GM03348 (cell line): ENCODE results near the gene FASTKD3.

ENCODE experiments used
- DNase-seq: peaks from one replicate; pipeline ENCODE4 v3.0.0; 2012; ENCODE audit warnings: low spot score

FASTKD3 gene

DNA sequence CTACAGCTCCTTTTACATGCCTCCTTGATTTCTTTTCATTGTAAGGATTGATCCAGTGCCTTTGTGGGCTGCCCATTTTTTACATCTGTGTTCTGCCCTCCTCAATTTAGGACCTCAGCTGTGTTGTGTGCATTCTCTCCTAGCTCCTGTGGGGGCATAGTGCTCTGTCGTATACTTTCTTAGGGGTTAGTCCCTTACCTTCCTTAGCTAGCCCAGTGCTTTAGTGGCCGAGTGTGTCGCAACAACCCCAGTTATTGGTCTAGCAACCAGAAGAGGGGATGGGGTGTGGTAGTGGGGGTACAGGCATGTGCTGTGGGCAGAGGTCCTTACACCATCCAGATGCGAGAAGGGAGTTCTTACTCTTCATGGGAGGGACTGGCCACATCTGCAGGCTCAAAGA is 12.3 kb upstream of the FASTKD3 start:
- DNase-seq, result no peak

DNA sequence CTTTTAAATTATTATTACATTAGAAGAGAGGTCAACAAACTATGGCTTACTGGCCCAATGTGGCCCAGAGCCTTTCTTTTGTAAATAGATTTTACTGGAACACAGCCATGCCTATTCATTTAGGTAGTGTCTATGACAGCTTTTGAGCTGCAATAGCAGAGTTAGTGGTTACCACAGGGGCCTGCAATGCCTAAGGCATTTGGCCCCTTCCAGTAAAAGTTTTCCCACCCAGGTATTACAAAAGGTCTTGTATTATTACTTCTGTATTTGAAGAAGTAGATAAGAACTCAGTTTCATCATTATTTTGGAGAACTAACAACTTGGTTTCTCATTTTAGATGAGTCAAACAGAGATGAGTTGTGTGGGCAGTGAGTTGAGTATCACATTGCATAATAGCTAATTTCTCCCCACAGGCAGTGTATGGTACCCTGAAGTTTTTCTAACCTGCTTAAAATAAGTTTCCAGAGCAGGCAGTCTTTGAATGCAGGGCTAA is 9.6 kb upstream of the FASTKD3 start:
- DNase-seq, result peak; percentile 48

DNA sequence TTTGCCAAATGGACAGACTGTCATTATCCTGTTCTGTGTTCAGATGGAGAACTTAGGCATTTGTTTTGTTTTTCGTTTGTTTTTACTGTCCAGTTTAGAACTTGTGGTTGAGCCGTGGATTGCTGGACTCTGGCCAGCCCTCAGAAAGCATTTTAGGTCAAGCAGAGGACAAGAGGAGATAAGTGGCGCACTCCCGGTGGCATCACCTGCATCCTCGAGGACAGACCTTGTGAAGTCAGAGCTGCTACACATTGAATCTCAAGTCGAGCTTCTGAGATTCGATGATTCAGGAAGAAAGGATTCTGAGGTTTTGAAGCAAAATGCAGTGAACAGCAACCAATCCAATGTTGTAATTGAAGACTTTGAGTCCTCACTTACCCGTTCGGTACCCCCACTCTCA is 9.0 kb upstream of the FASTKD3 start:
- no peak for DNase-seq

DNA sequence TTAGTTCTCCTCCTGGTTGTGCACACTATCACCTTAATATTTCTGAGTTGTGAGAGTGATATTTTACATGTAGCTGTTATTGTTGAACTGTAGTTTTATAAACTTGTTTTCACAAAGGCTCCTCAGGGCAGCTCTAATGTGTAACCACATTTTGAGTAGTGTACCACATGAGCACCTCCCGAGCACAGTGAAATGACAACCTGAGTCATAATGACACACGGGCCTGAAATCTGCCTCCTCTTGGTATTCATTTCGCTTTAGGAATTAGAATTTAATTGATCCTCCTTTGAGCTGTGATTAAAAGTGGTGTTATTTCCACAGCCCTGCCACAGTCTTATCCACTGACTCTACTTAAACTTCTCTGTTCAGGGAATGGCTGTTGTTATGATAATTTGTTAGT is 8.0 kb upstream of the FASTKD3 start:
- peak; percentile 35 for DNase-seq

DNA sequence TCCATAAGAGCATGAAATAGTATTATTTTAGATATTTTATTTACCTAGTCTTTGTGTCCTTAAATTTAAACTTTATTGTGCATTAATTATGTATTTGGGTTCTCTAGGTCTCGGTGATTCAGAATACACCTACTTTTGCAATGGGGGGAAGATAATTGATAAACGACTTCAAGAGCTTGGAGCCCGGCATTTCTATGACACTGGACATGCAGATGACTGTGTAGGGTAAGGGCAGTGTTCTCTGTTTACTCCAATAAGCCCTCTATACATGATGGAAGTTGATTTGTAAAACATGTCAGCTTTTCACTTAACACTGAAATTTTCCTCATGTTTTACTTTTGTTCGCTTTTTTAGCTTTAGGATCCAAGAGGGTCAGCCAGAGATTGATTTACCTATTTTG is 6.3 kb upstream of the FASTKD3 start:
- no peak for DNase-seq

DNA sequence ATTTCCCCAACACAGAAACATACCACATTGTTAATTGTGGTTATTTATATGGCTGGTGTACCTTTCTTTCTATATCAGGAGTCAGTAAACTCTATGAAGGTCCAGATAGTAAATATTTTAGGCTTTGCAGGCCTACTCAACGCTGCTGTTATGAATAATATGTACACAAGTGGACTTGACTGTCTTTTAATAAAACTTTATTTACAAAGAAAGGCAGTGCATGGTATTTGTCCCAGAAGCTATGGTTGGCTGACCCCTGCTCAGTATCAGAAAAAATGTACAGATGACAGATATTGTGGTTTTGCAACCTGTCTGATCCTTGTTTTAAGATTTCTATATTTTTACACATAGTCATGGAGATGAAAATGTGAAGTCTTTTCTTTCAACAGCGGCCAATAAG is 5.8 kb upstream of the FASTKD3 start:
- DNase-seq, result no peak

DNA sequence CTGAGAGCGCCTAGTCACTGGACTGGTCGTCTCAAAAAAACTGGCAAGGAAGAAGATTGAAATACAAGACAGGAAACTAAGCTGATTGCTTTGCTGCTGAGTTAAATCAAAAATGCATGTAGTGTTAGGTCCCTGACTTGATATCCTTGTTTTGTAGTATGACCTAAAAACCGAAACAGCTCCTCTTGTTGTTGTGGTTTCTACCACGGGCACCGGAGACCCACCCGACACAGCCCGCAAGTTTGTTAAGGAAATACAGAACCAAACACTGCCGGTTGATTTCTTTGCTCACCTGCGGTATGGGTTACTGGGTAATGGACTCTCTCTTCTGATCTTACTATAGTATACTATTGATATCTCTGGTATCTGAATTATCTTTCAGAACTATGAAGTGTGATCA is 4.4 kb upstream of the FASTKD3 start:
- no peak for DNase-seq

DNA sequence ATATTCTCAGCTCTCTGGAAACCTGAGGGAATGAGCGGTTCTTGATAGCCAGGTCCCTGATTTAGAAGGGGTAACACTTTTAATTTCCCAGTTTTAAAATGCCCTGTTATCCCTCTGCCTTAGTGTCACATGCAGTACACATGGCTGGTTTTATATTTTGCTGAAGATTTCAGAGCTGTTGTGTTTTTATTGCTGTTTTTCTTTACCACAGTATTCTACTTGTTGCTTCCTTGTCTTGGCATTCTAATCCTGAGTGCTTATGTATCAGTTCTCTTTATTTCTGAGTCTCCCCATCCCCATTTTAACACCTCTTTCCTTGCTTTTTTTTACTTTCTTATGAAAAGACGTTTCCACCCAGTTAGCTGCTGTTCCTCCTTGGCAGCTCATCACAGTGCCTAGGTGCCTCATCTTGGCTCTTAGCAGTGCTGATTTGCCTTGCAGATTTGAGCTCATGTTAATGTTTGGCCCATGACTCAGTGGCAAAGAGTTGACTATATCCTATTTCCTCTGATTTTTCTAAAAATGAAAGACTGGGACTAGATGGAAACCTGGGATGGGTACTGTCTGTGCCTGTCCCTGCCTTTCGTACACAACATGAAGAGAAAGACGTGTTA is 3.8 kb upstream of the FASTKD3 start:
- DNase-seq, result no peak

DNA sequence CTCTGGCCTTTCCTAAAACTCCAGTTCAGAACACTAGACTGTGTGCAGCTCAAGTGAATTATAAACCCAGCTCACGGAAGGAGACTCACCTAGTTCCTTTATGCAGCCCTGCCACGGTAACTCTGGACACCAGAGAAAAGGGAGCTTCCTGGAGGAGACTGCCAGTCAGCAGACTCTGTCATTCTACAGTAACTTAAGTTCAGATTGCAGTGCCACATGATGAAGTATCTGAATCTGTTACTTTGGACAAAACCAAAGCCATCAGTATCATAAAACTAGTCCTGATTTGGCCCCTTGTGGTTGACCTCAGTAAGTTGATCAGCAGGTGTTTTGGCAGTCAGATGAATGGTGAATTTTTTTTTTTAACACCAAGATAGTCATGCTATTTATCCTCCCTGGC is 2.8 kb upstream of the FASTKD3 start:
- no peak for DNase-seq

DNA sequence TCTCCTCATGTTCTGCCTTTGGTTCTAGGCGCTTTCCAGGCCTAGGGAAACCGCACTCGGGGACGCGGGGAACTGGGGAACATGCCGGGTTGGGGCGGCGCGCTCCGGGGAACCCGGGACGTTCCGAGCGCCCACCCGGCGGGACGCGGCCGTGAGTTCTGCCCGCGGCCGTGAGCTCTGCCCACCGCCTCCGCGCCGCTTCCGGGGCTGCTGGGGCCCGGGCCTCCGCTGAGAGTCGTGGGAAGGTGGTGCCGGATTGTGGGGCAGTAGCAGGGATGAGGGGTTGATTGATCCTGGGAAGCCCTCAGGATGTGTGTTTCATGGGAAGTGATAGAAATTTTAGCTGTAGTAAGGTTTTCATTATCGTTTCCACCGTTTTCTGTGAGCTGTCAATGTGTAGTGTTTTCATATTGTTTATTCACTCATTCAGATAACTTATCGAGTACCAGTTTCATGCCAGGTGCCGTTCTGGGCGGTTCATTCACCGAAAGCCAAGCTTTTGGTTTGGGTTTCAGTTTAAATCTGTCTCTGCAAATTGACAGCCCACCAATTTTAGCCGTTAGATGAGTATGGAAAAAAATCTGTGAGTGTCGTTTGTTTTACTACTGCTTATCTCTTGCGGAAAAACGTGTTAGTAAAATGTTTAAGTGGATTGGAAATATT is 774 bp upstream of the FASTKD3 start:
- peak; percentile 65 for DNase-seq

DNA sequence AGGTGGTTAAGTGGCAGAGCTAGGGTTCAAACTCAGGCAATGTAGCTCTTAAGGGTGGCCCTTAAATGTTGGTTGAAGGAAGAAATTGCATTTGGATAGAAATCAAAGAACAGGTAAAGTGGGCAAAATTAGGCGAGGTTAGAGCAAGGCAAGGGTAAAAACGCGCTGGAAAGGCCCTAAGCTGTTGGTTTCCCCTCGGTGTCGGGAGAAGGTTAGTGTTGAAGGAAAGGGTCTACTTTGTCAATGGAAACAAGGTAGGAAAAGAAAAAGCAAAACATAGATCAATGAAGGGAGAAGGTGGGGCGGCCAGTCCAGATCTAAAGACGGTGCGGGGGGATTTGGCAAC is 431 bp downstream of the FASTKD3 start:
- no peak for DNase-seq

DNA sequence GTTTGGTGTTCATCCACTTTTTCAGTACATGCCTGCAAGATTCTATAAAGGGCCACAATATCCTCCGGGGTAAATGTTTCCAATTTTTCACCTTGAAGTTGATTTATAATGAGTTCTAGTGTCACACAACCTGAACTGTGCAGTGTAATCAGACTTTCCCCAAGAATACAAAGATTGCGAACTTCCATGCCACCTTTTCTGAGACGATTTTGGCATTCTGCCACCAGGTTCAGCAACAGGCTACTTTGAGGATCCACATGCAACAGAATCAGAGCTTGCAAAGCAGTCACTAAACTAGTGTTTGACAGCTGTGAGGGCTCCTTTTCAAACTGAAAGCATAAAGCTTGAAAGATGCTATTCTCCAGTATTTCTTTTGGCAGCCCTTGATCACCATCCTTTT is 1.6 kb downstream of the FASTKD3 start:
- DNase-seq, result no peak

DNA sequence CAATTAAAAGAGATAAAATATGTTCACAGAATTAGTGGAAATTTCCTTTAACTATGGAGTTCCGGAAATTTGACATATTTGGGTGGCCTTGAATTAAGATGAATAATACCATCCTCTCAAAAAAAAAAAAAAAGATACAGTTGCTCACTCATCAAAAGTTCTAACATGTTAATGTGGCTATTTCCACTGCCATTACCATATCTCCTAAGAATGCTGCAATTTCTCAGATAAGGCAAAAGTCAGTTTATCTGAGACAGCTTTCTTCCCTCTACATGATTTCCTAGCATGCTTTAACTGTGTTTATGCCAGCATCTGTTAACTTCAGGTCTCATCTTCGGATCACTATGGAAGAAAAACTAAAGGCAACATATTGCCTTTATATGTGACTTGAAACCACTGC is 2.6 kb downstream of the FASTKD3 start:
- DNase-seq, result no peak

DNA sequence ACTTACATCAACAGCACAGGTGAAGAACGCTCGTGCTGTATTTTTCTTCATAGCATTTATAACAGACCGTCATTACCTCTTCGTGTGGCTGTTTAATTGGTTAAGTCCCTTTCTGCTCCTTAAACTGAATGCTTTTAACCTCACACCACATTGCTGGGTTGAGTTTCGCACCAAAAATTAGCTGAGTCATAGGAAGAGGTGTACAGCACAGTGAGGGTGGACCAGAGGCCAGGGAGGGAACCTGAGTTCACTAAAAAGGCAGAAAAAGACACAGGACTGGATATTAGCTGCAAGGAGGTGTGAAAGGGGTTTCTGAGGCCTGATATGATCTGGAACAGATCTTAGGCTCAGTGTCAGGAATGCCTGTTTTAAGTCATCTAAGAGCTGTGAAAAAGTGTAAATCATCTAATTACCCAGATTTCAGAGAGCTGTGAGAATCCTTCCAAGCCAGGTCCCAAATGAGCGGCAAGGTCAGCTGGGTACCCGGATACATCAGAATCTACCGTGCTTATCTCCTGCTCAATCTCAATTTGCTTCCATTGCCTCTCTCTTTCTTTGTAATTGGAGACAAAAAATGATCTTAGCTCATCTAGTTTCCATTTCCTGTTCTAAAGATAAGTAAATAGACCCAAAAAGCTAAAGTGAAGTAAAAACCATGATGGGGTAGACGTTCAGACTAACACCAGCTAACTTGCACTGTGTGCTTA is 10.8 kb downstream of the FASTKD3 start:
- DNase-seq, result no peak

DNA sequence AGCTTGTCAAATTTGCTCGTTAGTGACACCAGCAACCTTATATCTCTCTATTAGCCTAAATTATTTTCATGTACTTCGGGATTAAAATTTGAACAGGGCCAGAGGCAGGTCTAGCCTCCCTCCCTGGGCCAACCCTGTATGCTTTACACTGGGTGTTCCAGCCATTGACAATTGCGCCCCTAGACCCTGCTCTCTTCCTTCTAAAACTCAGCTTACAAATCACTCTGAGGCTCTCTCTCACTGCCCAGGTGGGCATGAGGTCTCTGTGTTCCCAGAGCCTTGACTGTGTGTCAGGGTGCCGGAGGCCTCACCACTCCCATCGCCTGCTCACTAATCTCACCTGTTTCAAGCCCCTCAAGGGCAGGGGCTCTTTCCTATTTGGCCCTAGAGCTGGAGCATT is 11.5 kb downstream of the FASTKD3 start:
- no peak for DNase-seq

DNA sequence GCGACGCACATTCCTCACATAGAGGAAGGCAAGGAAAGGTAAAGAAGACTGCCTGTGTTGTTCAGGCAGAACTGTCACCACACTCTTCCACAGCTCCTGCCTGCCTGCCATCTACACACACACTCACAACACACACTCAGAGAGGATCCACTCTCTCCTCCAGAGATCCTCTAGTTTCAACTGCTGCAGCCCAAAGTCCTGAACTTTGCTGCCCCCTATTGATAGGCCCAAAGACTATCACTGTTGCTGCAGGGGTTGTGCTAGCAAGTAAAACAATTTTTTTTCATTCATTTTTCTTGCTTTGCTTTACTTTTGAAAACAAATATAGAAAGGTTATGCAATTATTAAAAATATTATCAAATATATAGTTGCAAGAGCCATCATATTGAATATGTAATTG is 12.0 kb downstream of the FASTKD3 start:
- peak; percentile 34 for DNase-seq

DNA sequence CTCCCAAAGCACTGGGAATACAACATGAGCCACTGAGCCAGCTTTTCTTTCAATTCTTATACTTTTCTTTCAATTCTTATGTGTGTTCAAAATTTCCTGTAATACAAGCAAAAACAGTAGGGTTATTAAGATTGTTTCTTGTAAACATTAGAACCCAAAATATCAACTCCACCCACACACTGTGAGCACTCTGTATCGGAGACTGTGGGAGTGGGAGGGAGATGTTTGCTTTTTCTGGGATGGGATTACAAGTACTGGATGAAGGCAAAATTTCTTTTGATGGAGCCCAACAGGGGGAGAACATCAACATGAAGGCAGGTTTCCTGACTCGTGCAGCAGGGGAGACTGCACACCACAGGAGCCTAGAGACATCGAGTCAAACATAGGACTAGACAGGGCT is 13.2 kb downstream of the FASTKD3 start:
- DNase-seq, result no peak

DNA sequence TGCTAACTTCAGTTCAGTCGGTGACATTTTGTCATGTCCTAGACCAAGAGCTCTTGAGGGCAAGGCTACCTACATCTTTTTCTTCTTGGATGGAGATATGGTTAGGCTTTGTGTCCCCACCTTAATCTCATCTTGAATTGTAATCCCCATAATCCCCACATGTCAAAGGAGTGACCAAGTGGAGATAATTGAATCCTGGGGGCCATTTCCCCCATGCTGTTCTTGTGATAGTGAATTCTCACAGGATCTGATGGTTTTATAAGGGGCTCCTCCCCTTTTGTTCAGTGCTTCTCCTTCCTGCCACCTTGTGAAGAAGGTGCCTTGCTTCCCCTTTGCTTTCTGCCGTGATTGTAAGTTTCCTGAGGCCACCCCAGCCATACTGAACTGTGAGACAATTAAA is 15.8 kb downstream of the FASTKD3 start:
- no peak for DNase-seq

DNA sequence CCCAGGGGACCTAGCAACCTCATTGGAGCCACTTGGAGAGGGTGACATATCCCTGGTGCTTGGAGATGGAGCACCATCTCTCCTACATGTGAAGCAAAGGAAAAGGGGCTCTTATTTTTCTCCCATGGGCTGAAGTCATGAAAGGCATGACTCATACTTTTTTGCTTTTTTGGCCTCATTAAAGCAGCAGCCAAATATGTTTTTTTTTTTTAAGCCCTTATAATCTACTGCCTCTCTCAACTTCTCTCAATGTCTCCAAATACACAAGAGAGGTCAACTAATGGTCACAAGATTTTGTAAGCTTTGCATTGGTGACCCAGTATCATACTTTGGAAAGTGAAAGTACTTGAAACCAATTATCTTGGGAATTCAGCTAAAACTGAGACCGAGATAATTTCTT is 16.3 kb downstream of the FASTKD3 start:
- DNase-seq, result peak; percentile 15

DNA sequence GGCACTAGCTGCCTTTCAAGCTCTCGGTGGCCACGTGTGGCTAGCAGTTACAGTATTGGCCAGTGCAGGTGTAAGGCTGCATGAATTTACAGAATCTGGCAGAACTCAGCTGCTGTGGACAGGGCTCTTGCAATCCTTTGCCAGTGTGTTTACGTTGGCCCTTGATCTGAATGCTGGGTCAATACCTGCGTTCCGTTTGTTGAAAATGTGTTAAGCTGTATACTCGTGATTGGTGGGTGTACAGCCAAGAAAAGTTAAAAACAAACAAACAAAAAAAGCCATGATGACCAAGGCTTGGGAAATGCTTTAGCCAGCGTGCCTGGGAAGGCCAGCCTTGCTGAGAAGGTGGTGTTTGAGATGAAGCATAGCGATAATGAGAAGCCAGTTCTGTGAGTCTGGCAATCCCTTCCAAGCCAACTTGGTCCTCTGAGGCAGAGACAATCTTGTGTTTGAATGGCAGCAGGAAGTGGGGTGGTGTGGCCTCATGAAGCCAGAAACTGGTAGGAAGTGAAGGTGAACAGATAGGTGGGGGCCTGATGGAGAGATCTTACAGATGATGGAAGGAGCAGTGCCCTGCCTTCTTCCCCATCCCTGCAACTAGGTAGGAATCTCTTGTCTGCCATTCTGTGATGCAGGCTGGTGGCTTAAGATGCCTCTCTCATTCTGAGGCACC is 17.1 kb downstream of the FASTKD3 start:
- no peak for DNase-seq

DNA sequence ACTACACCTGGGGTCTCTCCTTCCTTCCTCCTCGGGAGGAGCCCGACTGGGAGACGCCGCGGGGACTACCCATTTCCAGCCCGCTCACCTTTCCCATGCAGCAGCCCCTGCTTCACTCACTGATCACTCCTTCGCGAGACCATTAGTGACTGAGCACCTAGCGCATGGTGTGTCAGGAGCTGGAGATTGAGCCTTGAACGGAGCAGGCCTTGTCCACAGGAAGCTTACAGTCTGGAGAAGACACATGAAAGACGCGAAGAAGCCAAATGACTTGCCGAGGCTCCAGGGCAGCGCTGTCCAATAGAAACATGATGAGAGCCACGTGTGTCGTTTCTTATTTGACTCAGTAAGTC is 17.6 kb downstream of the FASTKD3 start:
- no peak for DNase-seq

DNA sequence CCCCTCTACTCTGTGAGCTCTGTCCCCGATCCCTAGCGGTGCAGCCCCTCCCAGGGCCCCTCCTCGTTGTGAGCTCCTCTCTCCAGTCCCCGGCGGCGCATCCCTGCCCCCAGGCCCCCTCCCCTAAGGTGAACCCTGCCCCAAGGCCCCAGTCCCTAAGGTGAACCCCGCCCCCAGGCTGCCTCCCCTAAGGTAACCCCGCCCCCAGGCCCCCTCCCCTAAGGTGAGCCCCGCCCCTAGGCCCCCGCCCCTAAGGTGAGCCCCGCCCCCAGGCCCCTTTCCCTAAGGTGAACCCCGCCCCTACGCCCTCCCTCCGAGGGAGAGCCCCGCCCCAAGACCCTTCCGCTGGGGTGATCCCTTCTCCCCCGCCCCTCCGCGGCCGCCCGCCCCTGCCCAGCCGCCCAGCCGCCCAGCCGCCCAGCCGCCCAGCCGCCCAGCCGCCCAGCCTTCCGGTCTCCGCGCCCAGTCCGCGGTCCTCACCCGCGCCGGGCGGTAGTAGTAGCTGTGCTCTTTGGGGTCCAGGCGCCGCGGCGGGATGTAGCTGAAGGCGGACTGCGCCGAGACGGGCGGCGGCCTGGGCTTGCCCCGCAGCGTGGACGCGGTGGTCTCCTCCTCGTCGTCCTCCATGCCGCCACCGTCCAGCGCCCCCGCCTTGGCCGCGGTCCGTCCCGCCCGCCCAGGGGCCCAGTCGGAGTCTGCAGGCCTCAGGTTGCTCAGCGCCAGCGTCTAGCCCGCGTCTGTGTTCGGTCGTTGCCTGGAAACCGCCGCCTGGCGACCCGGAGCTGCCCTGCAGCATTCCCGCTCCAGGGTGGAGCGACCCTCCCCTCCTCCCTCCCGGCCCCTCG is 18.2 kb downstream of the FASTKD3 start, which contains the start of gene CFAP90:
TSS of gene CFAP90 (minus strand) at position 739 of the 845 bp plus-strand sequence. CDS start at position 627, 112 bp downstream.
- peak; percentile 46 for DNase-seq
